MM.1S (cell line): Measurements from ENCODE around the gene HDAC9.

Experiments used
- DNase-seq: peaks from one replicate; pipeline ENCODE4 v3.0.0-alpha.2; 2015
- H2AFZ ChIP-seq: fragments of 300-600 bp; sonication (generic); 2 replicates; pipeline ENCODE4 v1.6.0; 2016; ENCODE audit warnings: antibody characterized with exemption, low read length
- H3F3A ChIP-seq: fragments of 300-600 bp; sonication (generic); 2 replicates; pipeline ENCODE4 v1.6.1; 2016; ENCODE audit warnings: mild to moderate bottlenecking, antibody characterized with exemption, low read length, moderate library complexity, mixed read lengths; ENCODE audit not compliant: insufficient read depth
- H3K27ac ChIP-seq: fragments of 300-600 bp; sonication (generic); 2 replicates; pipeline ENCODE4 v1.5.1; 2016; ENCODE audit warnings: mild to moderate bottlenecking, low read length
- H3K27me3 ChIP-seq: fragments of 300-600 bp; sonication (generic); replicated peaks from 2 replicates; pipeline ENCODE4 v1.6.0; 2016; ENCODE audit warnings: low read length; ENCODE audit not compliant: insufficient read depth
- H3K36me3 ChIP-seq: fragments of 300-600 bp; sonication (generic); replicated peaks from 2 replicates; pipeline ENCODE4 v1.6.1; 2016; ENCODE audit warnings: mild to moderate bottlenecking, low read length, mixed read lengths; ENCODE audit not compliant: insufficient read depth
- H3K4me1 ChIP-seq: fragments of 300-600 bp; sonication (generic); 2 replicates; pipeline ENCODE4 v1.6.1; 2016; ENCODE audit warnings: low read length, mixed read lengths
- H3K4me2 ChIP-seq: fragments of 300-600 bp; sonication (generic); 2 replicates; pipeline ENCODE4 v1.6.0; 2016; ENCODE audit warnings: low read depth, low read length
- H3K4me3 ChIP-seq: fragments of 300-600 bp; sonication (generic); 2 replicates; pipeline ENCODE4 v1.5.1; 2016; ENCODE audit warnings: low read length, mixed read lengths
- H3K79me2 ChIP-seq: fragments of 300-600 bp; sonication (generic); 2 replicates; pipeline ENCODE4 v1.6.1; 2016; ENCODE audit warnings: mixed run types, low read length, mixed read lengths
- H3K9ac ChIP-seq: fragments of 300-600 bp; sonication (generic); 2 replicates; pipeline ENCODE4 v1.6.1; 2016; ENCODE audit warnings: low read length, mixed read lengths
- H3K9me2 ChIP-seq: fragments of 300-600 bp; sonication (generic); replicated peaks from 2 replicates; pipeline ENCODE4 v1.6.1; 2016; ENCODE audit warnings: mild to moderate bottlenecking, low read length, mixed read lengths; ENCODE audit not compliant: insufficient read depth
- H3K9me3 ChIP-seq: fragments of 300-600 bp; sonication (generic); replicated peaks from 2 replicates; pipeline ENCODE4 v1.6.1; 2016; ENCODE audit warnings: mild to moderate bottlenecking, low read length, mixed read lengths; ENCODE audit not compliant: insufficient read depth
- H4K20me1 ChIP-seq: fragments of 300-600 bp; sonication (generic); 2 replicates; pipeline ENCODE4 v1.6.1; 2016; ENCODE audit warnings: mild to moderate bottlenecking, low read length, moderate library complexity, mixed read lengths; ENCODE audit not compliant: insufficient read depth
- EZH2 ChIP-seq: fragments of 300-600 bp; sonication (generic); optimal IDR thresholded peaks from 2 replicates; pipeline ENCODE3; 2017; ENCODE audit warnings: low read depth, mild to moderate bottlenecking, antibody characterized with exemption, low read length, mixed read lengths
- EZH2phosphoT487 ChIP-seq: fragments of 300-600 bp; sonication (generic); IDR thresholded peaks from 2 replicates; pipeline ENCODE4 v1.6.1; 2018; ENCODE audit warnings: antibody characterized with exemption, low read length
- TF ChIP-seq, protein P1 (sequence below): fragments of 300-600 bp; sonication (generic); IDR thresholded peaks from 2 replicates; pipeline ENCODE4 v1.5.1; 2016; ENCODE audit warnings: antibody characterized with exemption, low read length, mixed read lengths

Gene HDAC9

GRCh38 chr7:18570890-18571478 lies 75.4 kb downstream of the HDAC9 start:
- Histone ChIP-seq H3K36me3 (no peaks in the 10 kb centered on the region), H3K27ac (no peak overlapping the region), H3K27me3 (no peaks in the 10 kb centered on the region), H3K9ac (no peak overlapping the region), H3K4me1 (peaks cover 9% of the 10 kb centered on the region), H3K9me3 (no peaks in the 10 kb centered on the region), H3K4me2 (no peak overlapping the region), H4K20me1 (no peaks in the 10 kb centered on the region), H3K4me3 (no peak overlapping the region), H3F3A (no peaks in the 10 kb centered on the region), H2AFZ (no peak overlapping the region), H3K9me2 (no peaks in the 10 kb centered on the region), H3K79me2 (peaks cover 44% of the 10 kb centered on the region)
- TF ChIP-seq EZH2phosphoT487 (no peak), EZH2 (no peak)
- TF ChIP-seq, protein P1, sequence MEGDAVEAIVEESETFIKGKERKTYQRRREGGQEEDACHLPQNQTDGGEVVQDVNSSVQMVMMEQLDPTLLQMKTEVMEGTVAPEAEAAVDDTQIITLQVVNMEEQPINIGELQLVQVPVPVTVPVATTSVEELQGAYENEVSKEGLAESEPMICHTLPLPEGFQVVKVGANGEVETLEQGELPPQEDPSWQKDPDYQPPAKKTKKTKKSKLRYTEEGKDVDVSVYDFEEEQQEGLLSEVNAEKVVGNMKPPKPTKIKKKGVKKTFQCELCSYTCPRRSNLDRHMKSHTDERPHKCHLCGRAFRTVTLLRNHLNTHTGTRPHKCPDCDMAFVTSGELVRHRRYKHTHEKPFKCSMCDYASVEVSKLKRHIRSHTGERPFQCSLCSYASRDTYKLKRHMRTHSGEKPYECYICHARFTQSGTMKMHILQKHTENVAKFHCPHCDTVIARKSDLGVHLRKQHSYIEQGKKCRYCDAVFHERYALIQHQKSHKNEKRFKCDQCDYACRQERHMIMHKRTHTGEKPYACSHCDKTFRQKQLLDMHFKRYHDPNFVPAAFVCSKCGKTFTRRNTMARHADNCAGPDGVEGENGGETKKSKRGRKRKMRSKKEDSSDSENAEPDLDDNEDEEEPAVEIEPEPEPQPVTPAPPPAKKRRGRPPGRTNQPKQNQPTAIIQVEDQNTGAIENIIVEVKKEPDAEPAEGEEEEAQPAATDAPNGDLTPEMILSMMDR, result peak; percentile 37
- no peak for DNase-seq

DNA sequence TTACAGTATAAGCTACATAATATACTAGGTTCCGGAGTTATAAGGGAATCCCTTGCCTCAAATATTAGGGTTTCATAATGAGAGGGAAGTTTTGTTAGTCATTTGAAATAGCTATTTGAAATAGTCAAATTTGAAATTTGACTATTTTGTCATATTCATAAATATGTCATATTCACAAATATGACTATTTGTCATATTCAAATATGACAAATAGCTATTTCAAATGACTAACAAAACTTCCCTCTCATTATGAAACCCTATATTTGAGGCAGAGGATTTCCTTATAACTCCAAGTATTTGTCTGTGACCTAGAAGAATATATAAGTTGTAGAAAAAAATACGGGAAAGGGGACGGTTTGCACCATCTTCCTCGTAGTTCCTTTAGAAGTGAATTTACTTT lies 76.6 kb downstream of the HDAC9 start:
- TF ChIP-seq EZH2 (no peak), EZH2phosphoT487 (no peak)
- TF ChIP-seq, protein P1, result no peak
- Histone ChIP-seq H3K9me3 (no peaks in the 10 kb centered on the region), H3K9me2 (no peaks in the 10 kb centered on the region), H3K4me2 (no peak overlapping the region), H3K79me2 (peaks cover 34% of the 10 kb centered on the region), H3K36me3 (no peaks in the 10 kb centered on the region), H2AFZ (no peak overlapping the region), H3K27ac (no peak overlapping the region), H3K4me3 (no peak overlapping the region), H3F3A (no peaks in the 10 kb centered on the region), H4K20me1 (no peaks in the 10 kb centered on the region), H3K4me1 (peaks cover 14% of the 10 kb centered on the region), H3K27me3 (no peaks in the 10 kb centered on the region), H3K9ac (no peak overlapping the region)
- no peak for DNase-seq

DNA sequence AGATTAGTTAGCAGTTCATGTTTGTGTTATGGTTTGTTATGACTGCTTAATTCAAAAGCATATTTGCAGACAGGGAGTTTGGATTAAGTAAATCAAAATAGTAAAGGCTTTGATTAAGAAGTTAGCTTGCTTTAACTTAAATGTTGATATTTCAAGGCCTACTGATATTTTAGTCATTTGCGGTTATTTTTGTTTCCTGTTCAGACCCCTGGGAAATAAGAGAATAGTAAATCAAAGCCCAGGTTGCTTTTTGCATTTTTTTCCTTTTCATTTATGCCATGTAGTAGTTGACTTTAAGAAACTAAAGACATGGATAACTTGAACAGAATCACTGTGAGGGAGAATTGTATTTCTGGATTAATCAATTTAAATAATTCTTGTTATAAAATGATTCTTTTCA lies 77.3 kb downstream of the HDAC9 start:
- Histone ChIP-seq H3F3A (no peaks in the 10 kb centered on the region), H3K4me3 (no peak overlapping the region), H3K9ac (no peak overlapping the region), H3K27ac (no peak overlapping the region), H3K27me3 (no peaks in the 10 kb centered on the region), H3K4me1 (peaks cover 17% of the 10 kb centered on the region), H3K9me3 (no peaks in the 10 kb centered on the region), H3K4me2 (no peak overlapping the region), H2AFZ (no peak overlapping the region), H4K20me1 (no peaks in the 10 kb centered on the region), H3K9me2 (no peaks in the 10 kb centered on the region), H3K79me2 (peaks cover 36% of the 10 kb centered on the region), H3K36me3 (no peaks in the 10 kb centered on the region)
- DNase-seq, result no peak
- no peak for TF ChIP-seq EZH2

DNA sequence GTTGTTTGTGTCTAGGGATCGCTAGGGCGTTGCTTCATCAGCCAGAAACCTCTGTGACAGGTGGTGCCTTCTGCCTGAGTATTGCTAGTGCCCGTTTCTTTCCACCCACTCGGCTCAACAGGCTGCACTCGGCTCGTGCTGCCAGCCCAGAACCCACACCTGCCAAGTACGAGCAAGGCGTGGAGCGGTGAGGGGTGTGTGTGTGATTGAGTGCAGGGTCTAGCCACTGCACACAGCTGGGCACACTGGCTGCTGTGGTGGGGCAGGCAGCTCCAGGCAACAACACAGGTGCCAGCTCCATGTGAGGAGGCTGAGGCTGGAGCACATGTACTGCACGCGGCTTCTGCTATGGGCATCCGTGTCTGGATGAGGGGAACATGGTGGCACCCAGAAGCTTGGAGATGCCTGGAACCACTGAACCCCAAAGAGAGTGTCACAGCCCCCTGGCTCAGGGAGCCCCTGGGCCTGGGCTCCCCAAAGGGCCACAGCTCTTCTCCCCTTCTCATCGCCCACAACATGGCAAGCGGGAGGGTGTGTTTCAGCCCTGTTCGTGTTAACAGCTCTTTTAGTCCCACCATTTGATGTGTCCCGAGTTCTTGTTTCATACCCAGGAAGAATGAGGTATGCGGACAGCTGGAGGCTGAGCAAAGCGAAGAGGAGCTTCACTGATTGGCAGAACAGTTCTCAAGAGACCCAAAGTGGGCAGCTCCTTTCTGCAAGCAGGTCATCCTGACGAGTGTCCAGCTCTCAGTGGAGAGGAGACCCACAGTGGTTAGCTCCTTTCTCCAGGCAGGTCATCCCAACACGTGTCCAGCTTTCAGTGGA lies 78.1 kb downstream of the HDAC9 start:
- Histone ChIP-seq H3K36me3 (no peaks in the 10 kb centered on the region), H3K4me1 (peaks cover 17% of the 10 kb centered on the region), H4K20me1 (no peaks in the 10 kb centered on the region), H2AFZ (no peak overlapping the region), H3K27me3 (no peaks in the 10 kb centered on the region), H3F3A (no peaks in the 10 kb centered on the region), H3K4me3 (no peak overlapping the region), H3K9ac (no peak overlapping the region), H3K4me2 (no peak overlapping the region), H3K79me2 (peaks cover 40% of the 10 kb centered on the region), H3K9me2 (no peaks in the 10 kb centered on the region), H3K27ac (no peak overlapping the region), H3K9me3 (no peaks in the 10 kb centered on the region)
- TF ChIP-seq EZH2phosphoT487 (no peak), EZH2 (no peak)
- TF ChIP-seq, protein P1, result no peak
- DNase-seq, result no peak
